ENCODE measurements around the gene POLE2.

POLE2 gene

GRCh38 chr14:49598485-49599300 is 89.3 kb downstream of the POLE2 start, which contains the start of gene LRR1:
Gene LRR1, plus strand, starts transcription at chr14:49598940. Its CDS starts 81 bp downstream, at chr14:49599021.
- H3K36me3 ChIP-seq (ENCODE audit: insufficient read depth, low read length) = peaks cover 6% of the 10 kb centered on the region; the same call in 1 of the 2 replicates
- peak within 1 kb of the TSS; percentile 79 for H2AFZ ChIP-seq (ENCODE audit: low read length)
- H3K9ac ChIP-seq (ENCODE audit: low read depth, low read length, poor library complexity, severe bottlenecking) = peak within 1 kb of the TSS; percentile 97
- H3K9me2 ChIP-seq (replicated peaks; ENCODE audit: low read depth, low read length) = no peaks in the 10 kb centered on the region
- no peaks in the 10 kb centered on the region for H3K9me3 ChIP-seq (ENCODE audit: insufficient read depth, low read depth, low read length)
- H4K20me1 ChIP-seq (ENCODE audit: insufficient read depth, low read length, poor library complexity, severe bottlenecking) = peaks cover 19% of the 10 kb centered on the region
- TF ChIP-seq EZH2phosphoT487 (IDR thresholded peaks at IDR 0.05; ENCODE audit: borderline replicate concordance) (no peak), CTCF (conservative IDR thresholded peaks at IDR 0.05; ENCODE audit: low read length) (no peak)
- no peaks in the 10 kb centered on the region for H3K27me3 ChIP-seq (ENCODE audit: insufficient read depth, low read length, poor library complexity, severe bottlenecking)
- 0 out of 2 replicates have a peak, but pooled peaks cover 7% of the 10 kb centered on the region for H3F3A ChIP-seq (ENCODE audit: low read depth)
- peak within 1 kb of the TSS; percentile 100 for H3K4me3 ChIP-seq (ENCODE audit: low read length, poor library complexity, severe bottlenecking)
- H3K4me1 ChIP-seq (ENCODE audit: insufficient read depth, low read length, poor library complexity, severe bottlenecking) = peaks cover 51% of the 10 kb centered on the region
- peaks cover 72% of the 10 kb centered on the region for H3K79me2 ChIP-seq (ENCODE audit: insufficient read depth, low read length)
- peak within 1 kb of the TSS; percentile 80 for H3K4me2 ChIP-seq (ENCODE audit: low read depth, low read length, poor library complexity, severe bottlenecking)

- Histone ChIP-seq H3K4me2 (ENCODE audit: low read depth, low read length, poor library complexity, severe bottlenecking) (peak overlapping the region; percentile 79), H3F3A (ENCODE audit: low read depth) (0 out of 2 replicates have a peak, but pooled peaks cover 7% of the 10 kb centered on the region), H3K9ac (ENCODE audit: low read depth, low read length, poor library complexity, severe bottlenecking) (peak overlapping the region; percentile 97), H3K79me2 (ENCODE audit: insufficient read depth, low read length) (peaks cover 69% of the 10 kb centered on the region), H3K4me3 (ENCODE audit: low read length, poor library complexity, severe bottlenecking) (peak overlapping the region; percentile 100), H3K27me3 (ENCODE audit: insufficient read depth, low read length, poor library complexity, severe bottlenecking) (no peaks in the 10 kb centered on the region), H3K9me2 (replicated peaks; ENCODE audit: low read depth, low read length) (no peaks in the 10 kb centered on the region), H3K36me3 (ENCODE audit: insufficient read depth, low read length) (peaks cover 5% of the 10 kb centered on the region; the same call in 1 of the 2 replicates), H3K9me3 (ENCODE audit: insufficient read depth, low read depth, low read length) (no peaks in the 10 kb centered on the region), H3K4me1 (ENCODE audit: insufficient read depth, low read length, poor library complexity, severe bottlenecking) (peaks cover 53% of the 10 kb centered on the region), H2AFZ (ENCODE audit: low read length) (peak overlapping the region; percentile 79), H4K20me1 (ENCODE audit: insufficient read depth, low read length, poor library complexity, severe bottlenecking) (peaks cover 19% of the 10 kb centered on the region)
- TF ChIP-seq EZH2phosphoT487 (IDR thresholded peaks at IDR 0.05; ENCODE audit: borderline replicate concordance) (no peak), CTCF (conservative IDR thresholded peaks at IDR 0.05; ENCODE audit: low read length) (no peak)
Observed at GRCh38 chr14:49598189-49598484, 89.9 kb downstream of the POLE2 start.

- Histone ChIP-seq H3F3A (ENCODE audit: low read depth) (0 out of 2 replicates have a peak, but pooled peaks cover 7% of the 10 kb centered on the region), H3K36me3 (ENCODE audit: insufficient read depth, low read length) (no peaks in the 10 kb centered on the region), H3K27me3 (ENCODE audit: insufficient read depth, low read length, poor library complexity, severe bottlenecking) (no peaks in the 10 kb centered on the region), H4K20me1 (ENCODE audit: insufficient read depth, low read length, poor library complexity, severe bottlenecking) (no peaks in the 10 kb centered on the region), H3K9ac (ENCODE audit: low read depth, low read length, poor library complexity, severe bottlenecking) (peak overlapping the region; percentile 58), H3K79me2 (ENCODE audit: insufficient read depth, low read length) (peaks cover 33% of the 10 kb centered on the region), H3K4me1 (ENCODE audit: insufficient read depth, low read length, poor library complexity, severe bottlenecking) (peaks cover 35% of the 10 kb centered on the region), H3K9me2 (replicated peaks; ENCODE audit: low read depth, low read length) (no peaks in the 10 kb centered on the region), H3K9me3 (ENCODE audit: insufficient read depth, low read depth, low read length) (no peaks in the 10 kb centered on the region), H2AFZ (ENCODE audit: low read length) (peak overlapping the region; percentile 6; the same call in 1 of the 2 replicates), H3K4me2 (ENCODE audit: low read depth, low read length, poor library complexity, severe bottlenecking) (peak overlapping the region; percentile 61), H3K4me3 (ENCODE audit: low read length, poor library complexity, severe bottlenecking) (peak overlapping the region; percentile 34)
- TF ChIP-seq CTCF (conservative IDR thresholded peaks at IDR 0.05; ENCODE audit: low read length) = no peak
- TF ChIP-seq EZH2phosphoT487 (IDR thresholded peaks at IDR 0.05; ENCODE audit: borderline replicate concordance) = no peak
Observed at GRCh38 chr14:49594347-49595091, 93.5 kb downstream of the POLE2 start.

Data from Loucy (cell line).